ENCODE measurements around the gene SIM2.

SIM2 gene

GRCh38 chr21:36709868-36710728 is 11.2 kb downstream of the SIM2 start:
- Histone ChIP-seq H3K27ac (no peak overlapping the region), H3K4me2 (ENCODE audit: low read length) (no peak overlapping the region), H3K4me3 (ENCODE audit: low read depth, low read length) (no peak overlapping the region), H3K36me3 (ENCODE audit: control insufficient read depth, insufficient read depth, low read length) (no peaks in the 10 kb centered on the region), H3K9ac (no peak overlapping the region), H3K79me2 (no peaks in the 10 kb centered on the region), H2AFZ (no peak overlapping the region), H3K27me3 (ENCODE audit: control insufficient read depth, insufficient read depth, low read length) (peaks cover 12% of the 10 kb centered on the region), H3K9me3 (ENCODE audit: control insufficient read depth, low read length) (no peaks in the 10 kb centered on the region), H3K4me1 (no peaks in the 10 kb centered on the region)
- TF ChIP-seq CTCF (IDR thresholded peaks at IDR 0.05), result no peak

- peaks cover 12% of the 10 kb centered on the region for H3K27me3 ChIP-seq (ENCODE audit: control insufficient read depth, insufficient read depth, low read length)
- no peak overlapping the region for H2AFZ ChIP-seq
- H3K27ac ChIP-seq, result no peak overlapping the region
- H3K4me1 ChIP-seq, result no peaks in the 10 kb centered on the region
- no peaks in the 10 kb centered on the region for H3K36me3 ChIP-seq (ENCODE audit: control insufficient read depth, insufficient read depth, low read length)
- H3K9me3 ChIP-seq (ENCODE audit: control insufficient read depth, low read length), result no peaks in the 10 kb centered on the region
- no peak overlapping the region for H3K4me2 ChIP-seq (ENCODE audit: low read length)
- no peak for TF ChIP-seq CTCF (IDR thresholded peaks at IDR 0.05)
- no peak overlapping the region for H3K4me3 ChIP-seq (ENCODE audit: low read depth, low read length)
- H3K9ac ChIP-seq, result no peak overlapping the region
- H3K79me2 ChIP-seq, result no peaks in the 10 kb centered on the region
Observed at GRCh38 chr21:36710729-36711048, 11.8 kb downstream of the SIM2 start.

- H3K36me3 ChIP-seq (ENCODE audit: control insufficient read depth, insufficient read depth, low read length), result no peaks in the 10 kb centered on the region
- H3K79me2 ChIP-seq, result no peaks in the 10 kb centered on the region
- no peak overlapping the region for H2AFZ ChIP-seq
- no peak for TF ChIP-seq CTCF (IDR thresholded peaks at IDR 0.05)
- no peaks in the 10 kb centered on the region for H3K9me3 ChIP-seq (ENCODE audit: control insufficient read depth, low read length)
- no peaks in the 10 kb centered on the region for H3K27me3 ChIP-seq (ENCODE audit: control insufficient read depth, insufficient read depth, low read length)
- no peak overlapping the region for H3K27ac ChIP-seq
- no peak overlapping the region for H3K4me2 ChIP-seq (ENCODE audit: low read length)
- no peak overlapping the region for H3K9ac ChIP-seq
- H3K4me3 ChIP-seq (ENCODE audit: low read depth, low read length), result no peak overlapping the region
- H3K4me1 ChIP-seq, result no peaks in the 10 kb centered on the region
Observed at GRCh38 chr21:36713746-36714145, 14.8 kb downstream of the SIM2 start.

- Histone ChIP-seq H3K4me3 (ENCODE audit: low read depth, low read length) (no peak overlapping the region), H3K9ac (no peak overlapping the region), H3K27ac (no peak overlapping the region), H3K36me3 (ENCODE audit: control insufficient read depth, insufficient read depth, low read length) (no peaks in the 10 kb centered on the region), H3K27me3 (ENCODE audit: control insufficient read depth, insufficient read depth, low read length) (no peaks in the 10 kb centered on the region), H3K9me3 (ENCODE audit: control insufficient read depth, low read length) (no peaks in the 10 kb centered on the region), H3K79me2 (no peaks in the 10 kb centered on the region), H3K4me2 (ENCODE audit: low read length) (no peak overlapping the region), H3K4me1 (no peaks in the 10 kb centered on the region), H2AFZ (no peak overlapping the region)
- no peak for TF ChIP-seq CTCF (IDR thresholded peaks at IDR 0.05)
Observed at GRCh38 chr21:36716387-36716786, 17.5 kb downstream of the SIM2 start.

GRCh38 chr21:36716836-36717235 is 17.9 kb downstream of the SIM2 start:
- H2AFZ ChIP-seq, result no peak overlapping the region
- no peaks in the 10 kb centered on the region for H3K27me3 ChIP-seq (ENCODE audit: control insufficient read depth, insufficient read depth, low read length)
- H3K4me2 ChIP-seq (ENCODE audit: low read length), result no peak overlapping the region
- H3K27ac ChIP-seq, result no peak overlapping the region
- no peak for TF ChIP-seq CTCF (IDR thresholded peaks at IDR 0.05)
- H3K4me3 ChIP-seq (ENCODE audit: low read depth, low read length), result no peak overlapping the region
- no peaks in the 10 kb centered on the region for H3K36me3 ChIP-seq (ENCODE audit: control insufficient read depth, insufficient read depth, low read length)
- no peaks in the 10 kb centered on the region for H3K9me3 ChIP-seq (ENCODE audit: control insufficient read depth, low read length)
- no peaks in the 10 kb centered on the region for H3K79me2 ChIP-seq
- H3K4me1 ChIP-seq, result no peaks in the 10 kb centered on the region
- no peak overlapping the region for H3K9ac ChIP-seq

Data from parathyroid adenoma (tissue), 2 donors.